Endothelial cell of umbilical vein (primary cell): ENCODE data around the gene PRKX.

Source experiments
- EZH2 ChIP-seq: IDR thresholded peaks from 2 replicates; pipeline ENCODE4 v1.6.1; 2012; ENCODE audit warnings: borderline replicate concordance, low read depth, mild to moderate bottlenecking, moderate library complexity, low read length, inconsistent platforms; ENCODE audit not compliant: severe bottlenecking
- FOS ChIP-seq: IDR thresholded peaks from 2 replicates; pipeline ENCODE4 v1.6.1; 2011; ENCODE audit warnings: mild to moderate bottlenecking, low read length, moderate library complexity, borderline replicate concordance; ENCODE audit not compliant: insufficient read depth
- GATA2 ChIP-seq: IDR thresholded peaks from 2 replicates; pipeline ENCODE4 v1.7.0; 2011; ENCODE audit warnings: low read depth, mild to moderate bottlenecking, moderate library complexity, mixed read lengths, low read length; ENCODE audit not compliant: insufficient read length, insufficient read depth
- JUN ChIP-seq: IDR thresholded peaks from 2 replicates; pipeline ENCODE4 v1.6.1; 2011; ENCODE audit warnings: borderline replicate concordance, low read depth; ENCODE audit not compliant: insufficient read length, insufficient read depth
- MAX ChIP-seq: IDR thresholded peaks from 2 replicates; pipeline ENCODE4 v1.6.1; 2011; ENCODE audit not compliant: insufficient read depth, insufficient read length
- MYC ChIP-seq: IDR thresholded peaks from one replicate; pipeline ENCODE4 v1.6.1; 2011; ENCODE audit warnings: mild to moderate bottlenecking, low read depth, low read length
- POLR2A ChIP-seq: IDR thresholded peaks from 2 replicates; pipeline ENCODE4 v1.6.1; 2012; ENCODE audit warnings: low read depth, mild to moderate bottlenecking, control low read depth, low read length
- POLR2AphosphoS5 ChIP-seq: IDR thresholded peaks from 2 replicates; pipeline ENCODE4 v1.6.1; 2012; ENCODE audit warnings: low read depth, mild to moderate bottlenecking, control low read depth, low read length, moderate library complexity; ENCODE audit not compliant: insufficient read depth
- TF ChIP-seq, protein P1 (sequence below), 2 donors: IDR thresholded peaks; 1 replicate in 1 of 2; 2 replicates in 1 of 2; pipeline ENCODE4 v1.5.1; 2011; ENCODE audit warnings: low read length in 2 of 2, mild to moderate bottlenecking in 2 of 2, moderate library complexity in 2 of 2, control low read depth in 1 of 2, inconsistent platforms in 1 of 2, low read depth in 1 of 2; ENCODE audit not compliant: insufficient read depth in 1 of 2; ENCODE audit errors: extremely low read depth in 1 of 2

- TF ChIP-seq, protein P1, sequence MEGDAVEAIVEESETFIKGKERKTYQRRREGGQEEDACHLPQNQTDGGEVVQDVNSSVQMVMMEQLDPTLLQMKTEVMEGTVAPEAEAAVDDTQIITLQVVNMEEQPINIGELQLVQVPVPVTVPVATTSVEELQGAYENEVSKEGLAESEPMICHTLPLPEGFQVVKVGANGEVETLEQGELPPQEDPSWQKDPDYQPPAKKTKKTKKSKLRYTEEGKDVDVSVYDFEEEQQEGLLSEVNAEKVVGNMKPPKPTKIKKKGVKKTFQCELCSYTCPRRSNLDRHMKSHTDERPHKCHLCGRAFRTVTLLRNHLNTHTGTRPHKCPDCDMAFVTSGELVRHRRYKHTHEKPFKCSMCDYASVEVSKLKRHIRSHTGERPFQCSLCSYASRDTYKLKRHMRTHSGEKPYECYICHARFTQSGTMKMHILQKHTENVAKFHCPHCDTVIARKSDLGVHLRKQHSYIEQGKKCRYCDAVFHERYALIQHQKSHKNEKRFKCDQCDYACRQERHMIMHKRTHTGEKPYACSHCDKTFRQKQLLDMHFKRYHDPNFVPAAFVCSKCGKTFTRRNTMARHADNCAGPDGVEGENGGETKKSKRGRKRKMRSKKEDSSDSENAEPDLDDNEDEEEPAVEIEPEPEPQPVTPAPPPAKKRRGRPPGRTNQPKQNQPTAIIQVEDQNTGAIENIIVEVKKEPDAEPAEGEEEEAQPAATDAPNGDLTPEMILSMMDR (IDR thresholded peaks at IDR 0.05; ENCODE audit: extremely low read depth in 1 of 2, insufficient read depth in 1 of 2, low read depth in 1 of 2, low read length in 2 of 2) = no peak
- TF ChIP-seq EZH2 (no peak), POLR2AphosphoS5 (no peak), POLR2A (no peak), MYC (no peak), FOS (no peak), MAX (no peak), JUN (no peak), GATA2 (no peak)
Observed at GRCh38 chrX:3648084-3648483, 65.4 kb downstream of the PRKX start.
